ENCODE data around the gene CNR2.
"Not testable (repeated sequence)": the region's sequence is repeated elsewhere in the genome, so short reads cannot be mapped to it uniquely, and the experiment has no call there.

The CNR2 gene

GRCh38 chr1:23834156-23834555 is 79.0 kb downstream of the CNR2 start:
- not testable (repeated sequence) for H3K36me3 ChIP-seq (ENCODE audit: control insufficient read depth in 2 of 2, insufficient read depth in 1 of 2, low read length in 2 of 2); H3K4me1 ChIP-seq (ENCODE audit: control insufficient read depth, insufficient read depth, low read length); H3K27ac ChIP-seq (ENCODE audit: extremely low read depth, low read depth, low read length); H3K4me3 ChIP-seq (ENCODE audit: low read depth, low read length); H3K9me3 ChIP-seq (ENCODE audit: control insufficient read depth, insufficient read depth, low read depth, low read length)
- TF ChIP-seq ZNF600 (tag by site-specific recombination; IDR thresholded peaks at IDR 0.05), result peak; percentile 72; the same call in 1 of the 2 replicates
- 0 out of 2 replicates have a peak, but pooled peaks have one; percentile 16 for TF ChIP-seq BCL11A (tag by site-specific recombination; IDR thresholded peaks at IDR 0.05; ENCODE audit: low read depth)
- peak; percentile 44; the same call in 1 of the 2 replicates for TF ChIP-seq GLIS1 (tag by site-specific recombination; IDR thresholded peaks at IDR 0.05)
- peak; percentile 83; the same call in 1 of the 2 replicates for TF ChIP-seq ZNF394 (tag by site-specific recombination; IDR thresholded peaks at IDR 0.05; ENCODE audit: borderline replicate concordance)
- TF ChIP-seq ZNF335 (tag by site-specific recombination; conservative IDR thresholded peaks at IDR 0.05), result peak; percentile 35; the same call in 1 of the 2 replicates
- TF ChIP-seq ZNF692 (tag by site-specific recombination; IDR thresholded peaks at IDR 0.05), result 0 out of 2 replicates have a peak, but pooled peaks have one; percentile 25
- TF ChIP-seq ZNF639 (tag by site-specific recombination; IDR thresholded peaks at IDR 0.05), result 0 out of 2 replicates have a peak, but pooled peaks have one; percentile 22
- TF ChIP-seq PRDM10 (tag by site-specific recombination; IDR thresholded peaks at IDR 0.05), result peak; percentile 59; the same call in 1 of the 2 replicates
- TF ChIP-seq ZNF366 (tag by site-specific recombination; conservative IDR thresholded peaks at IDR 0.05), result peak; percentile 71
- TF ChIP-seq ZBTB17 (tag by site-specific recombination; IDR thresholded peaks at IDR 0.05), result peak; percentile 76
- TF ChIP-seq ZNF24 (tag by site-specific recombination; IDR thresholded peaks at IDR 0.05), result 0 out of 2 replicates have a peak, but pooled peaks have one; percentile 18
- 0 out of 2 replicates have a peak, but pooled peaks have one; percentile 47 for TF ChIP-seq ZNF391 (tag by site-specific recombination; IDR thresholded peaks at IDR 0.05; ENCODE audit: borderline replicate concordance, low read depth)
- ChIA-PET CTCF (interaction anchor here (0.7 kb wide), 2 partner anchors 32 to 269 kb away, joined by 3 to 8 read pairs; no protein-coding TSS in a partner anchor), POLR2A (interaction anchor here (1.0 kb wide), 1 partner anchor 9 kb away, joined by 6 read pairs; the partner anchor contains the start of gene HMGCL)

- no peaks in the 10 kb centered on the region for H3K4me1 ChIP-seq (ENCODE audit: control insufficient read depth, insufficient read depth, low read length)
- ChIA-PET CTCF (interaction anchor here (0.6 kb wide), 1 partner anchor 18 kb away, joined by 3 read pairs; no protein-coding TSS in a partner anchor), POLR2A (no interaction called here)
- H3K9me3 ChIP-seq (ENCODE audit: control insufficient read depth, insufficient read depth, low read depth, low read length), result no peaks in the 10 kb centered on the region
- TF ChIP-seq ZNF664 (tag by site-specific recombination; IDR thresholded peaks at IDR 0.05) (no peak), ZNF335 (tag by site-specific recombination; conservative IDR thresholded peaks at IDR 0.05) (no peak), HOXD13 (CRISPR knock-in tag; IDR thresholded peaks at IDR 0.05; ENCODE audit: borderline replicate concordance) (no peak), ZNF324 (tag by site-specific recombination; IDR thresholded peaks at IDR 0.05) (no peak), ZNF623 (tag by site-specific recombination; IDR thresholded peaks at IDR 0.05) (no peak), ZNF416 (tag by site-specific recombination; IDR thresholded peaks at IDR 0.05) (no peak), ZNF121 (tag by site-specific recombination; IDR thresholded peaks at IDR 0.05) (no peak), ZNF157 (tag by site-specific recombination; IDR thresholded peaks at IDR 0.05) (no peak), ZNF596 (tag by site-specific recombination; IDR thresholded peaks at IDR 0.05) (no peak)
- no peaks in the 10 kb centered on the region for H3K36me3 ChIP-seq (ENCODE audit: control insufficient read depth in 2 of 2, insufficient read depth in 1 of 2, low read length in 2 of 2)
- no peak overlapping the region for H3K27ac ChIP-seq (ENCODE audit: extremely low read depth, low read depth, low read length)
- H3K4me3 ChIP-seq (ENCODE audit: low read depth, low read length), result no peak overlapping the region
Measured at GRCh38 chr1:23827717-23828116, 85.4 kb downstream of the CNR2 start.

- CTCF ChIA-PET, result interaction anchor here (0.6 to 5.7 kb wide), 3 partner anchors 16 to 105 kb away, joined by 3 to 80 read pairs (median 4); no protein-coding TSS in a partner anchor
- H3K4me3 ChIP-seq (ENCODE audit: low read depth, low read length); H3K36me3 ChIP-seq (ENCODE audit: control insufficient read depth in 2 of 2, insufficient read depth in 1 of 2, low read length in 2 of 2); H3K27ac ChIP-seq (ENCODE audit: extremely low read depth, low read depth, low read length); H3K4me1 ChIP-seq (ENCODE audit: control insufficient read depth, insufficient read depth, low read length); H3K9me3 ChIP-seq (ENCODE audit: control insufficient read depth, insufficient read depth, low read depth, low read length): not testable (repeated sequence)
- POLR2A ChIA-PET, result interaction anchor here (1.7 kb wide), 1 partner anchor 49 kb away, joined by 9 read pairs; the partner anchor contains the start of gene PITHD1
Measured at GRCh38 chr1:23826590-23826989, 86.6 kb downstream of the CNR2 start.

Data from HEK293 (cell line).